Psoas muscle (tissue), 8 donors: Measurements from ENCODE around the gene CHN1. TPM values are rescaled to one million over a fixed set of nuclear protein-coding genes. Genes with fewer than 3 reads are reported as not detected.

ENCODE experiments used
- ATAC-seq, 4 donors: fragments of 200-7000 bp; cut with Tn5 transposase; one replicate each; pipeline ENCODE4 v1.9.1; 2020; ENCODE audit warnings: moderate library complexity in 3 of 4, mild to moderate bottlenecking in 2 of 4
- DNase-seq, 2 donors: peaks; one replicate each; pipeline ENCODE4 v3.0.0-alpha.2; 2020
- H3K27ac ChIP-seq: fragments of 200-600 bp; one replicate; pipeline ENCODE4 v1.8.0; 2022
- H3K27me3 ChIP-seq, 3 donors: fragments of 200-600 bp in 1 of 3; one replicate each; pipeline versions ENCODE4 v1.6.1 to v1.8.0; 2013 to 2022; ENCODE audit warnings: low read length in 2 of 3, mild to moderate bottlenecking in 2 of 3, moderate library complexity in 1 of 3; ENCODE audit not compliant: insufficient read depth in 3 of 3
- H3K36me3 ChIP-seq, 2 donors: fragments of 200-600 bp in 1 of 2; one replicate each; pipeline versions ENCODE4 v1.6.1 to v1.8.0; 2013 to 2022; ENCODE audit warnings: low read depth in 1 of 2, mild to moderate bottlenecking in 1 of 2, moderate library complexity in 1 of 2; ENCODE audit not compliant: insufficient read depth in 1 of 2
- H3K4me1 ChIP-seq: fragments of 200-600 bp; one replicate; pipeline ENCODE4 v1.8.0; 2022
- H3K4me3 ChIP-seq: fragments of 200-600 bp; one replicate; pipeline ENCODE4 v1.8.0; 2022; ENCODE audit warnings: mild to moderate bottlenecking
- H3K9me3 ChIP-seq: fragments of 200-600 bp; one replicate; pipeline ENCODE4 v1.8.0; 2022
- CTCF ChIP-seq: fragments of 200-600 bp; IDR thresholded peaks from one replicate; pipeline ENCODE4 v1.8.0; 2022; ENCODE audit warnings: antibody characterized with exemption
- WGBS, 3 donors: extraction: QIAGEN DNeasy Blood & Tissue Kit; methylation state at CpG; one replicate each; pipeline versions ENCODE4 v1.1.6 to v1.1.7; 2013; 5-methylcytosine and 5-hydroxymethylcytosine counted together
- intact Hi-C, 2 donors: fragments of 100-400 bp; cut with DNase I; formaldehyde crosslinking; loops; one replicate each; pipeline versions ENCODE4 v1.11.0 to v1.14.2; 2022
- polyA plus RNA-seq, 3 donors: library from polyadenylated mRNA; stranded (reverse); fragments of 200-250 nt; gene quantifications; one replicate each; pipeline ENCODE4 v1.2.3, GENCODE V29; 2013
- total RNA-seq, 4 donors: library from RNA; stranded (reverse); fragmentation: NEBNext Ultra II Directional in 2 of 4; extraction: Animal tissue kit (Norgen Biotek cat#: 25700) in 2 of 4; gene quantifications; one replicate each; pipeline versions ENCODE4 v1.2.1 to v1.2.4, GENCODE V29; 2021 to 2023
- donor health status: healthy with polysubstance abuse.
- donor health status: DM: no; HTN: no; CAD: no; lungs with moderate emphysema.
- donor health status: Bipolar disorder and iron deficiency.
- donor health status: healthy.
- donor health status: DM: yes; HTN: yes; CAD: no.
- donor health status: DM: no; HTN: no; CAD: no.
- donor health status: DM: no; HTN: no; CAD: no.
- donor health status: DM: yes; HTN: yes; CAD: no.

The CHN1 gene
- total and polyA plus RNA-seq, 7 donors, result 1.8 to 4.2 (median 2.3) TPM

DNA sequence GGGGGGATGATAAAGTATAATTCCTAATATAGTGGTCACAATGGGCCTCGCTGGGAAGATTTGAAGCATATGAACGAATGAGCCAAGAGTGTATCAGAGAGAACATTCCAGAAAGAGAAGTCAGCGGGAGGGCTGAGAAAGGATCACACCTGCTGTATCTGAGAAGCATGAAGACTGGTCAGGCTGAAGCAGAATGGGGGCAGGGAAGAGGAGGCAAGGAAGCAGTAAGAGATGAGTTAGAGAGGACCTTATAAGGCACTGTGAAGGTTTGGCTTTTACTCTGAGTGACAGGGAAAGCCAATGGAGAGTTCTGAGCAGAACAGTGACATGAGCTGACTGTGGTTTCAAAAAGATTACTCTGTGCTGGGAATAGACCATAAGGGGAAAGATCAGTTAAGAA is 73.5 kb downstream of the CHN1 start:
- intact Hi-C loops, result no loop called here
- TF ChIP-seq CTCF, result no peak
- DNase-seq (no peak), ATAC-seq (no peak)
- Histone ChIP-seq H3K4me1 (no peaks in the 10 kb centered on the region), H3K36me3 (no peaks in the 10 kb centered on the region), H3K27me3 (no peaks in the 10 kb centered on the region), H3K27ac (no peak overlapping the region), H3K4me3 (no peak overlapping the region), H3K9me3 (no peaks in the 10 kb centered on the region)
- WGBS, 3 donors, result 74 to 83% (median 79%) methylated on average over 3 of the region's 3 CpGs

DNA sequence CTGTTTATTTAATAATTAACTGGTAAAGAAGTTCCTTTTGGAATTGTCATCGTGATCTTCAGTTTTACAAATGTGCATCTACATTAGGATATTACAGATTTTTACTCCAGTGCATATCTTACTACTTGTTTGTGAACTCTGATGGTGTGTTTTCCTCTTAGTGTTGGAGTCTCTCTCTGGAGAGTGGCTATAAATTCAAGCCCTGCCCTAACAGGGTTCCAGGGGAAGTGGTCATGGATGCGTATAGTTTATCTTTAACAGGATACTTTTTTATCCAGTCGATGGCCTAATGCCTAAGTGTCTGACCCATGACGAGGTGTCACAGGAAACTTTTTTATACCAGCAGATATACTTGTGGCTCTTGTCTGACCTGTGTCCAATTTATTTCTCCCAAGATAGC is 75.4 kb downstream of the CHN1 start:
- Histone ChIP-seq H3K27ac (no peak overlapping the region), H3K36me3 (no peaks in the 10 kb centered on the region), H3K4me1 (no peaks in the 10 kb centered on the region), H3K27me3 (no peaks in the 10 kb centered on the region), H3K9me3 (no peaks in the 10 kb centered on the region), H3K4me3 (no peak overlapping the region)
- WGBS, 3 donors, result 72 to 74% (median 73%) methylated on average over 4 of the region's 4 CpGs
- intact Hi-C loops, result no loop called here
- no peak for TF ChIP-seq CTCF
- no peak for DNase-seq
- ATAC-seq, result no peak

GRCh38 chr2:174925046-174925784 is 80.0 kb downstream of the CHN1 start:
- Histone ChIP-seq H3K27ac (no peak overlapping the region), H3K4me1 (no peaks in the 10 kb centered on the region), H3K4me3 (no peak overlapping the region), H3K36me3 (no peaks in the 10 kb centered on the region), H3K9me3 (no peaks in the 10 kb centered on the region), H3K27me3 (no peaks in the 10 kb centered on the region)
- DNase-seq, result no peak
- no peak for ATAC-seq
- 88 to 91% (median 89%) methylated on average over 3 of the region's 3 CpGs for WGBS, 3 donors
- TF ChIP-seq CTCF, result no peak
- intact Hi-C loops, result no loop called here

- intact Hi-C loops, result no loop called here
- Histone ChIP-seq H3K27me3 (no peaks in the 10 kb centered on the region), H3K4me3 (no peak overlapping the region), H3K9me3 (no peaks in the 10 kb centered on the region), H3K36me3 (no peaks in the 10 kb centered on the region), H3K27ac (no peak overlapping the region), H3K4me1 (no peaks in the 10 kb centered on the region)
- ATAC-seq (no peak), DNase-seq (no peak)
- TF ChIP-seq CTCF, result no peak
Observed at GRCh38 chr2:174924061-174924693, 81.0 kb downstream of the CHN1 start.
